Right lobe of liver (tissue), 6 donors: ENCODE measurements around the gene ADAMTS3. TPM values are rescaled to one million over a fixed set of nuclear protein-coding genes. Genes with fewer than 3 reads are reported as not detected.
"Not testable (repeated sequence)": the region's sequence is repeated elsewhere in the genome, so short reads cannot be mapped to it uniquely, and the experiment has no call there.

Source experiments
- ATAC-seq, 4 donors: fragments of 200-7000 bp; cut with Tn5 transposase; one replicate each; pipeline ENCODE4 v1.9.1; 2020; ENCODE audit warnings: mild to moderate bottlenecking in 4 of 4, moderate library complexity in 4 of 4
- DNase-seq, 3 donors: peaks; one replicate each; pipeline ENCODE4 v3.0.0-alpha.2; 2020
- H3K27ac ChIP-seq, 3 donors: fragments of 200-600 bp; one replicate each; pipeline ENCODE4 v1.8.0; 2022
- H3K27me3 ChIP-seq, 2 donors: fragments of 200-600 bp; one replicate each; pipeline ENCODE4 v1.8.0; 2022
- H3K36me3 ChIP-seq, 4 donors: fragments of 200-600 bp; sonication (generic) in 1 of 4; one replicate each; pipeline versions ENCODE4 v1.5.1 to v1.8.0; 2017 to 2022; ENCODE audit warnings: control low read depth in 1 of 4
- H3K4me1 ChIP-seq, 4 donors: fragments of 200-600 bp; sonication (generic) in 1 of 4; one replicate each; pipeline versions ENCODE4 v1.5.1 to v1.8.0; 2017 to 2022; ENCODE audit warnings: control low read depth in 1 of 4
- H3K4me3 ChIP-seq, 3 donors: fragments of 200-600 bp; one replicate each; pipeline ENCODE4 v1.8.0; 2022
- H3K9me3 ChIP-seq, 4 donors: fragments of 200-600 bp; sonication (generic) in 1 of 4; one replicate each; pipeline versions ENCODE4 v1.5.1 to v1.8.0; 2017 to 2022; ENCODE audit warnings: control low read depth in 1 of 4
- POLR2A ChIP-seq: fragments of 450-650 bp; IDR thresholded peaks from one replicate; pipeline ENCODE4 v1.6.1; 2017; ENCODE audit warnings: antibody characterized with exemption, mild to moderate bottlenecking
- WGBS: methylation state at CpG from one replicate; pipeline ENCODE4 v1.1.6; 2018; ENCODE audit warnings: low coverage, low lambda C conversion rate; ENCODE audit not compliant: insufficient coverage; ENCODE audit errors: missing lambda C conversion rate; 5-methylcytosine and 5-hydroxymethylcytosine counted together
- intact Hi-C, 2 donors: fragments of 100-400 bp; cut with DNase I; formaldehyde crosslinking; loops; one replicate each; pipeline versions ENCODE4 v1.11.2 to v1.14.1; 2022
- total RNA-seq, 6 experiments: library from RNA; depleted of rRNA in 2 of 6; stranded (reverse); fragments of >200 nt in 2 of 6; fragmentation: NEBNext Ultra II Directional in 3 of 6; extraction: Animal tissue kit (Norgen Biotek cat#: 25700) in 3 of 6; gene quantifications; one replicate each; pipeline versions ENCODE4 v1.1.0 to v1.2.4, GENCODE V29; 2016 to 2023
- TF ChIP-seq, protein P1 (sequence below), 4 donors: fragments of 200-600 bp in 3 of 4; fragments of 450-650 bp in 1 of 4; IDR thresholded peaks; one replicate each; pipeline versions ENCODE4 v1.5.1 to v1.8.0; 2016 to 2022; ENCODE audit warnings: antibody characterized with exemption in 4 of 4, mild to moderate bottlenecking in 2 of 4
- donor health status: DM: no; HTN: yes; CAD: no.
- donor health status: DM: no; HTN: no; CAD: no.
- donor health status: DM: no; HTN: no; CAD: no.
- donor health status: DM: no; HTN: yes; CAD: no.
- donor health status: DM: no; HTN: yes; CAD: no.

Gene ADAMTS3
- total RNA-seq, 6 experiments from 2014 or later, result 0.12 to 0.64 (median 0.42) TPM

DNA sequence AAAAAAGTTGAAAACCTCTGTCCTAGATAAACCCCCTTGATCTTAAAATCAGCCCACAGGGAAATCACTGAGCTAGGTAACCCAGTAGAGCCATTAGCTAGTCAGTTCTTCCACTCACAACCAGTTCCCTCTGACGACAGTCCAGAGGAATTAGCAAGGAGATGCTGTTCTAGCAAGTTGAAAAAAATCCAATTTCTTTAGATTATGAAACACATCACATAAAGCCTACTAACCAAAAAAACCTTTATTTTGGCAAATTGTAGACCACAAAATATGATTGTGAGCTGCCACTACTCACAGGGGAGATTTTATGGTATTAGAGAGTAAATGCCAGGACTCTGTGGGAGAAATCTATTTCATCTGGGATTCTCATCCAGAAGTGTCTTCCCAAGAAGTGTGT is 22.6 kb downstream of the ADAMTS3 start:
- ATAC-seq (no peak), DNase-seq (no peak)
- Histone ChIP-seq H3K9me3 (no peaks in the 10 kb centered on the region), H3K27ac (no peak overlapping the region), H3K4me1 (no peaks in the 10 kb centered on the region), H3K27me3 (no peaks in the 10 kb centered on the region), H3K36me3 (no peaks in the 10 kb centered on the region), H3K4me3 (no peak overlapping the region)
- TF ChIP-seq POLR2A, result no peak
- TF ChIP-seq, protein P1, sequence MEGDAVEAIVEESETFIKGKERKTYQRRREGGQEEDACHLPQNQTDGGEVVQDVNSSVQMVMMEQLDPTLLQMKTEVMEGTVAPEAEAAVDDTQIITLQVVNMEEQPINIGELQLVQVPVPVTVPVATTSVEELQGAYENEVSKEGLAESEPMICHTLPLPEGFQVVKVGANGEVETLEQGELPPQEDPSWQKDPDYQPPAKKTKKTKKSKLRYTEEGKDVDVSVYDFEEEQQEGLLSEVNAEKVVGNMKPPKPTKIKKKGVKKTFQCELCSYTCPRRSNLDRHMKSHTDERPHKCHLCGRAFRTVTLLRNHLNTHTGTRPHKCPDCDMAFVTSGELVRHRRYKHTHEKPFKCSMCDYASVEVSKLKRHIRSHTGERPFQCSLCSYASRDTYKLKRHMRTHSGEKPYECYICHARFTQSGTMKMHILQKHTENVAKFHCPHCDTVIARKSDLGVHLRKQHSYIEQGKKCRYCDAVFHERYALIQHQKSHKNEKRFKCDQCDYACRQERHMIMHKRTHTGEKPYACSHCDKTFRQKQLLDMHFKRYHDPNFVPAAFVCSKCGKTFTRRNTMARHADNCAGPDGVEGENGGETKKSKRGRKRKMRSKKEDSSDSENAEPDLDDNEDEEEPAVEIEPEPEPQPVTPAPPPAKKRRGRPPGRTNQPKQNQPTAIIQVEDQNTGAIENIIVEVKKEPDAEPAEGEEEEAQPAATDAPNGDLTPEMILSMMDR (IDR thresholded peaks at IDR 0.05), result no peak
- intact Hi-C loops, result no loop called here
- 85% methylated on average over 1 of the region's 1 CpG for WGBS

DNA sequence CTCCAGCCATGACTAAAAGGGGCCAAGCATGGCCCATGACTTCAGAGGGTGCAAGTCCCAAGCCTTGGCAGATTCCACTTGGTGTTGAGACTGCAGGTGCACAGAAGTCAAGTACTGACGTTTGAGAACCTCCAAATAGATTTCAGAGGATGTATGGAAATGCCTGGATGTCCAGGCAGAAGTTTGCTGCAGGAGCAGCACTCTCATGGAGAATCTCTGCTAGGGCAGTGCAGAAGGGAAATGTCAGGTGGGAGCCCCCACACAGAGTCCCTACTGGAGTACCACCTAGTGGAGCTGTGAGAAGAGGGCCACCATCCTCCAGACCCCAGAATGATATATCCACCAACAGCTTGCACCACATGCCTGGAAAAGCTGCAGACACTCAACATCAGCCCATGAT is 28.3 kb downstream of the ADAMTS3 start:
- intact Hi-C loops, H3K27me3 ChIP-seq, H3K36me3 ChIP-seq, H3K4me3 ChIP-seq, H3K4me1 ChIP-seq, DNase-seq, H3K9me3 ChIP-seq, H3K27ac ChIP-seq, ATAC-seq: not testable (repeated sequence)
- no CpG with 5 or more reads among the region's 1 CpG for WGBS

DNA sequence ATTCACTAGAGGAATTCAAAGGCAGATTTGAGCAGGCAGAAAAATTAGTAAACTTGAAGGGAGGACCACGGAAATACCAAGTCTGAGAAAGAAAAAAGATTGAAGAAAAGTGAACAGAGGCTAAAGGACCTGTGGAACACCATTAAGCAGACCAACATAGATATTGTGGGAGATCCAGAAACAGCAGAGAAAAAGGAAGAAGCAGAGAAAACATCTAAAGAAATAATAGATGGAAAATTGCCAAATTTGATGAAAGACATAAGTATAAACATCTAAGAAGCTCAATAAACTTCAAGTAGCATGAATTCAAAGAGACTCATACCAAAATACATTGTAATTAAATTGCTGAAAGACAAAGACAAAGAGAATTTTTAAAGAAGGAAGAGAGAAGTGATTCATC is 31.0 kb downstream of the ADAMTS3 start:
- H3K27ac ChIP-seq, result no peak overlapping the region
- no peak for ATAC-seq
- WGBS, result 11% methylated on average over 1 of the region's 1 CpG

DNA sequence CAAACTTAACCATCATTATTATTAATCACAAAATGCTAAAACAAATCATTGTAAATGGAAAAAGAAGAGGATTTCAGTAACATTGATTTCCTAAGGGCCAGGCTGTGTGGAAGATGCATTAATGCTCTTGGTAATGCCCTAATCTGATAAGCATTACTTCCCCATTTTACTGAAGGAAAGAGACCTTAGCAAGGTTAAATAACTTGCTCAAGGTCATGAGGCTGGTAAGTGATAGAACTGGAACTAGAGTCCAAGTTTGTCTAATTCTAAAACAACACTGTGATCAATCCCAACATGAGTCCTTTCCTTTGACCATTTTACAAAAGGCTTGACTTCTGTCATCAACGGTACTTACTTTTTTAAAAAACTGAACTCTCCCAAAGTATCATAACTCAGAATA is 32.6 kb downstream of the ADAMTS3 start:
- intact Hi-C loops, result no loop called here
- Histone ChIP-seq H3K4me3 (no peak overlapping the region), H3K36me3 (no peaks in the 10 kb centered on the region), H3K27me3 (no peaks in the 10 kb centered on the region), H3K9me3 (no peaks in the 10 kb centered on the region), H3K27ac (no peak overlapping the region), H3K4me1 (no peaks in the 10 kb centered on the region)
- ATAC-seq, result no peak
- no peak for DNase-seq
- no peak for TF ChIP-seq POLR2A
- TF ChIP-seq, protein P1 (IDR thresholded peaks at IDR 0.05), result no peak
- WGBS, result 87% methylated on average over 1 of the region's 1 CpG

More for the DNA sequence above, 31.0 kb downstream of the ADAMTS3 start:
- H3K4me1 ChIP-seq, result no peaks in the 10 kb centered on the region
- H3K9me3 ChIP-seq, result no peaks in the 10 kb centered on the region
- TF ChIP-seq, protein P1 (IDR thresholded peaks at IDR 0.05), result no peak
- TF ChIP-seq POLR2A, result no peak
- H3K36me3 ChIP-seq, result no peaks in the 10 kb centered on the region
- H3K27me3 ChIP-seq, result no peaks in the 10 kb centered on the region
- no peak overlapping the region for H3K4me3 ChIP-seq
- no peak for DNase-seq
- intact Hi-C loops, result no loop called here

DNA sequence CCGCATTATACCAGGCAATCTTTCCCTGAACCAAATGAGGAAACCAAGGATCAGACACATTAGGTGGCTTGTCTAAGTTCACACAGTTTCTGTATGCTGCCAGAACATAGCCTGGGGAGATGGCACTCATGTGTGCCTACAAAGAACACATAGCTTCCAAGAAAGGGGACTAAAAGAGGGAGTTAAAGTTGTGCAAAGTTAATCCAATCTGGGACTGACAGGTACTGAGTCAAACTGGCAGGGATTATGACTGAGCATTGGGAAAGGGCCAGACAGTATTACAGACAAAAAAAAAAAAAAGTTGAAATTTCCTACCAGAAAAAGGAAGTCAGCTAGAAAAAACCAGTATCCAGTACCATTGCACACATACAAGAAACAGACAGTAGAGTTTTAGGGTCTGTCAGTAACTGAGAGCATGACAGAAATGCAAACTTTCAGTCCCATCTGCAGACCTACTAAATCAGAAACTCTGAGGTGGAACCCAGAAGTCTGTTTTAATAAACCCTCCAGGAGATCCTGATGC is 37.2 kb downstream of the ADAMTS3 start:
- Histone ChIP-seq H3K4me1 (no peaks in the 10 kb centered on the region), H3K4me3 (no peak overlapping the region), H3K27me3 (no peaks in the 10 kb centered on the region), H3K27ac (no peak overlapping the region), H3K9me3 (no peaks in the 10 kb centered on the region), H3K36me3 (no peaks in the 10 kb centered on the region)
- ATAC-seq (no peak), DNase-seq (no peak)
- intact Hi-C loops, result no loop called here
- TF ChIP-seq POLR2A, result no peak
- TF ChIP-seq, protein P1 (IDR thresholded peaks at IDR 0.05), result no peak
- WGBS, result 100% methylated on average over 1 of the region's 1 CpG
